Measurements from ENCODE around the gene MRPS18C.

- TF ChIP-seq CTCF (IDR thresholded peaks at IDR 0.05) (no peak), POLR2A (IDR thresholded peaks at IDR 0.05; ENCODE audit: low read depth) (no peak)
Observed at GRCh38 chr4:83473966-83474365, 18.1 kb downstream of the MRPS18C start.

All from esophagus muscularis mucosa (tissue), 3 donors.